Spleen (tissue), 7 donors: Measurements from ENCODE around the gene RSAD2.

ENCODE experiments used
- POLR2A ChIP-seq, 3 donors: fragments of 450-650 bp; IDR thresholded peaks; one replicate each; pipeline ENCODE4 v1.5.1; 2017; ENCODE audit warnings: antibody characterized with exemption in 3 of 3, mild to moderate bottlenecking in 1 of 3
- TF ChIP-seq, protein P1 (sequence below), 11 experiments: fragments of 200-600 bp in 7 of 11; fragments of 450-650 bp in 4 of 11; sonication (generic) in 4 of 11; IDR thresholded peaks in 8 of 11; conservative IDR thresholded peaks in 3 of 11; 1 replicate in 7 of 11; 2 replicates in 4 of 11; pipeline versions ENCODE4 v1.4.0 to v1.8.0; 2016 to 2021; ENCODE audit warnings: antibody characterized with exemption in 11 of 11, inconsistent platforms in 4 of 11, mild to moderate bottlenecking in 1 of 11
- donor health status: DM: no; HTN: no; CAD: no; lungs with moderate emphysema.
- donor health status: DM: no; HTN: no; CAD: no.
- donor health status: DM: no; HTN: no; CAD: no.

DNA sequence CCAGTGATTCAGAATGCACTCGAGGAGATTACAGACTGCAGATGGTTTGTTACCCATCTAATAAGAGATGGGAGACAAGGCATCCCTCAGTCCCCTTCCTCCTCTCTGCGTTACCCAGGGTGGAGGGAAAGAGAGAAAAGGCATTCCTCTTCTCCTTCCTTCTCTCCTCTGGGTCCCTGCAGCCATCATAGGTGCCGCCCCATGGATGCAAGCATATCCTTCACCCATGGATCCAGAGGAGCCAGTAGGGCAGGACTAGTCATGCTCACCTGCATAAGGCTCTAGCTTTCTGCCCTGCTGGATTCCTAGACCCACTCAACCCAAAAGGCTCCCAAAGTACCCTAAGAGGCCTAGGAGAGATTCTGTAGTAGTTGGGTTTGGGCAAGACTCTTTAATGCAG lies 32.3 kb upstream of the RSAD2 start:
- TF ChIP-seq POLR2A (IDR thresholded peaks at IDR 0.05): no peak
- TF ChIP-seq, protein P1, sequence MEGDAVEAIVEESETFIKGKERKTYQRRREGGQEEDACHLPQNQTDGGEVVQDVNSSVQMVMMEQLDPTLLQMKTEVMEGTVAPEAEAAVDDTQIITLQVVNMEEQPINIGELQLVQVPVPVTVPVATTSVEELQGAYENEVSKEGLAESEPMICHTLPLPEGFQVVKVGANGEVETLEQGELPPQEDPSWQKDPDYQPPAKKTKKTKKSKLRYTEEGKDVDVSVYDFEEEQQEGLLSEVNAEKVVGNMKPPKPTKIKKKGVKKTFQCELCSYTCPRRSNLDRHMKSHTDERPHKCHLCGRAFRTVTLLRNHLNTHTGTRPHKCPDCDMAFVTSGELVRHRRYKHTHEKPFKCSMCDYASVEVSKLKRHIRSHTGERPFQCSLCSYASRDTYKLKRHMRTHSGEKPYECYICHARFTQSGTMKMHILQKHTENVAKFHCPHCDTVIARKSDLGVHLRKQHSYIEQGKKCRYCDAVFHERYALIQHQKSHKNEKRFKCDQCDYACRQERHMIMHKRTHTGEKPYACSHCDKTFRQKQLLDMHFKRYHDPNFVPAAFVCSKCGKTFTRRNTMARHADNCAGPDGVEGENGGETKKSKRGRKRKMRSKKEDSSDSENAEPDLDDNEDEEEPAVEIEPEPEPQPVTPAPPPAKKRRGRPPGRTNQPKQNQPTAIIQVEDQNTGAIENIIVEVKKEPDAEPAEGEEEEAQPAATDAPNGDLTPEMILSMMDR (IDR thresholded peaks at IDR 0.05 in 8 of 11, conservative IDR thresholded peaks at IDR 0.05 in 3 of 11): no peak
